Activated CD4-positive, alpha-beta memory T cell treated with anti-CD3 and anti-CD28 coated beads for 36 hours (primary cell): ENCODE measurements around the gene MRGPRX3. TPM values are rescaled to one million over a fixed set of nuclear protein-coding genes. Genes with fewer than 3 reads are reported as not detected.
"Not testable (repeated sequence)": the region's sequence is repeated elsewhere in the genome, so short reads cannot be mapped to it uniquely, and the experiment has no call there.

Experiments used
- CTCF ChIA-PET: fragments of 350-600 bp; sonication (Branson Sonifier 250); formaldehyde crosslinking; loops from one replicate; lab custom pipeline; 2021; ENCODE audit warnings: antibody characterized with exemption, inconsistent platforms; lab: Charles Lee
- POLR2A ChIA-PET: fragments of 350-600 bp; sonication (Branson Sonifier 250); formaldehyde crosslinking; loops from one replicate; lab custom pipeline; 2021; ENCODE audit warnings: antibody characterized with exemption; lab: Charles Lee
- DNase-seq: peaks from one replicate; pipeline ENCODE4 v3.0.0-alpha.2; 2020
- H3K27ac Mint-ChIP-seq: one replicate; pipeline ENCODE4 v1.8.0; 2021; ENCODE audit warnings: mixed read lengths
- H3K27me3 Mint-ChIP-seq: one replicate; pipeline ENCODE4 v1.8.0; 2021; ENCODE audit warnings: mixed read lengths
- H3K36me3 Mint-ChIP-seq: one replicate; pipeline ENCODE4 v1.8.0; 2021; ENCODE audit warnings: mixed read lengths
- H3K4me1 Mint-ChIP-seq: one replicate; pipeline ENCODE4 v1.8.0; 2021; ENCODE audit warnings: low read depth, mixed read lengths
- H3K4me3 Mint-ChIP-seq: one replicate; pipeline ENCODE4 v1.8.0; 2021; ENCODE audit warnings: mild to moderate bottlenecking, mixed read lengths
- H3K9me3 Mint-ChIP-seq: one replicate; pipeline ENCODE4 v1.8.0; 2021; ENCODE audit warnings: mixed read lengths
- intact Hi-C: fragments of 100-400 bp; cut with micrococcal nuclease; formaldehyde crosslinking; loops from one replicate; pipeline ENCODE4 v1.15.1; 2023
- total RNA-seq, 2 experiments: library from RNA; stranded (reverse); gene quantifications; one replicate each; pipeline ENCODE4 v1.2.3, GENCODE V29; 2021

Gene MRGPRX3
- total RNA-seq, 2 experiments from 2014 or later, result not detected

DNA sequence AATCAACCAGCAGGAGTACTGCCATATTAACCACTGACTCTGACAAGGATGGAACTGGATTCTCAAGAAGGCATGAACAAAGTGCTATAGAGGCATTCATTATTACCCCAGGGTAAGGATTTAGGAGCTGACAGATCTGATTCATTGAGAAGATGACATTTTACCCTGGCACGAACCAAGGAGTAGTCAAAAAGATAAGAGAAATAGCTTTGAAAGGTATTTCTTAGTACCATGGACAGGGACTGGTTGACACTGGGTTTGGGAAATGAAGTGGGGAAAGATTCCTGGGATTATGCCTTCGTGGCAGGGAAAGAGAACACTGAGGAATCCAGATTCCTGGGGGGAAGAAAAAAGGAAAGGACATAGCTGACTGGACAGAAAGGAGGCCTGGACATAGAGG is 21.4 kb upstream of the MRGPRX3 start:
- ChIA-PET POLR2A (no interaction called here), CTCF (interaction anchor here (1.2 to 1.8 kb wide), 3 partner anchors 93 to 611 kb away, joined by 3 to 7 read pairs (median 4); no protein-coding TSS in a partner anchor)
- H3K27ac Mint-ChIP-seq, result no peak overlapping the region

DNA sequence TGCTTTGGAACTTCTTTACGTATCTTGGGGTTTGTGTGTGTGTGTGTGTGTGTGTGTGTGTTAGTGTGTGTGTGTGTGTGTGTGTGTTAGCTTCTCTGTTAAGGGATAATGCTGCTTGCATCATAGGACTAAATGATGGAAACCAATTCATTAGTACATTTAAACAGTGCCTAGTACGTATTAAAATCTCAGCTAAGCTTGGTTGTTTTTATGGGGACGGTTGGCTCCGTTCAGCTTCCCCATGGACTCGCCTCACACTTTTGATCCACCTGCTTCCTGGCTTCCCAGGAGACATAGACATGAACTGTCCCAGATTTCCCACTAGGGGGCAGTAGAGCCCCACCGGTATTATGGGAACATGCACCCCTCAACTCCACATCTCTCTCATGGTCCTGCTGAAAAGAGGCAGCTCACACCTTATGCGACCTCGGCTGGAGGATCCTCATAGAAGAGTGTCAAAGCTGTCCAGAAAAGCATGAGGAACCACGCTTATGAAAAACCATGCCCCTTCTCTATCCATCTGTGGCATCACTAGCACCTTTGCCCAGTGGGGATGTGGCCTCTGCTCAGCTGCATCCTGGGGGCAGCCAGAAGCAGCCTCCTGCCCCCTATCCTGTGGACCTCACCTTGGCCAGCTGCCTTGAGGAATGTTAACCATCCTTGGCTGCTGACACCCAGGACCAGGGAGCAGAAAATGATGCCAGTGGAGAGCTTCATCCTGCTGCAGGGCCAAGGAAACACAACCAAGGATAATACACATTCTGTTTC is 16.8 kb upstream of the MRGPRX3 start:
- ChIA-PET POLR2A (interaction anchor here (0.5 kb wide), 1 partner anchor 11 kb away, joined by 3 read pairs; no protein-coding TSS in a partner anchor), CTCF (interaction anchor here (0.5 to 2.7 kb wide), 56 partner anchors 8 to 810 kb away, joined by 3 to 36 read pairs (median 4); partner anchors contain the start of genes IGSF22, SAAL1 and SPTY2D1)
- no peaks in the 10 kb centered on the region for H3K4me1 Mint-ChIP-seq
- H3K27ac Mint-ChIP-seq, result no peak overlapping the region
- no peaks in the 10 kb centered on the region for H3K36me3 Mint-ChIP-seq
- H3K9me3 Mint-ChIP-seq, result no peaks in the 10 kb centered on the region
- intact Hi-C loops, result loop anchor here (1.0 to 10.0 kb wide), 5 partner anchors 89 to 687 kb away; no protein-coding TSS in a partner anchor
- peaks cover 10% of the 10 kb centered on the region for H3K27me3 Mint-ChIP-seq
- no peak overlapping the region for H3K4me3 Mint-ChIP-seq
- DNase-seq, result peak; percentile 70

More for the DNA sequence above, 21.4 kb upstream of the MRGPRX3 start:
- peaks cover 12% of the 10 kb centered on the region for H3K27me3 Mint-ChIP-seq
- no peaks in the 10 kb centered on the region for H3K36me3 Mint-ChIP-seq
- H3K4me3 Mint-ChIP-seq, result no peak overlapping the region
- DNase-seq, result no peak
- H3K4me1 Mint-ChIP-seq, result peaks cover 8% of the 10 kb centered on the region
- intact Hi-C loops, result loop anchor here (10.0 kb wide), 1 partner anchor 94 kb away; no protein-coding TSS in a partner anchor
- no peaks in the 10 kb centered on the region for H3K9me3 Mint-ChIP-seq

GRCh38 chr11:18121331-18121828 is 11.0 kb upstream of the MRGPRX3 start:
- H3K27ac Mint-ChIP-seq, H3K4me1 Mint-ChIP-seq, H3K36me3 Mint-ChIP-seq, CTCF ChIA-PET, H3K4me3 Mint-ChIP-seq, DNase-seq, intact Hi-C loops, H3K27me3 Mint-ChIP-seq, POLR2A ChIA-PET, H3K9me3 Mint-ChIP-seq: not testable (repeated sequence)

- H3K27ac Mint-ChIP-seq, H3K9me3 Mint-ChIP-seq, H3K4me1 Mint-ChIP-seq, CTCF ChIA-PET, H3K36me3 Mint-ChIP-seq, POLR2A ChIA-PET, DNase-seq, intact Hi-C loops, H3K4me3 Mint-ChIP-seq: not testable (repeated sequence)
- H3K27me3 Mint-ChIP-seq, result peaks cover 24% of the 10 kb centered on the region
Observed at GRCh38 chr11:18131115-18131514, 1.3 kb upstream of the MRGPRX3 start.

- ChIA-PET POLR2A (interaction anchor here (0.7 kb wide), 1 partner anchor 383 kb away, joined by 5 read pairs; no protein-coding TSS in a partner anchor), CTCF (no interaction called here)
- Mint-ChIP-seq H3K27me3 (peaks cover 7% of the 10 kb centered on the region), H3K9me3 (no peaks in the 10 kb centered on the region), H3K4me1 (no peaks in the 10 kb centered on the region), H3K27ac (no peak overlapping the region), H3K36me3 (no peaks in the 10 kb centered on the region), H3K4me3 (no peak overlapping the region)
- intact Hi-C loops, result no loop called here
- DNase-seq, result no peak
Observed at GRCh38 chr11:18135308-18135707, 2.9 kb downstream of the MRGPRX3 start.

DNA sequence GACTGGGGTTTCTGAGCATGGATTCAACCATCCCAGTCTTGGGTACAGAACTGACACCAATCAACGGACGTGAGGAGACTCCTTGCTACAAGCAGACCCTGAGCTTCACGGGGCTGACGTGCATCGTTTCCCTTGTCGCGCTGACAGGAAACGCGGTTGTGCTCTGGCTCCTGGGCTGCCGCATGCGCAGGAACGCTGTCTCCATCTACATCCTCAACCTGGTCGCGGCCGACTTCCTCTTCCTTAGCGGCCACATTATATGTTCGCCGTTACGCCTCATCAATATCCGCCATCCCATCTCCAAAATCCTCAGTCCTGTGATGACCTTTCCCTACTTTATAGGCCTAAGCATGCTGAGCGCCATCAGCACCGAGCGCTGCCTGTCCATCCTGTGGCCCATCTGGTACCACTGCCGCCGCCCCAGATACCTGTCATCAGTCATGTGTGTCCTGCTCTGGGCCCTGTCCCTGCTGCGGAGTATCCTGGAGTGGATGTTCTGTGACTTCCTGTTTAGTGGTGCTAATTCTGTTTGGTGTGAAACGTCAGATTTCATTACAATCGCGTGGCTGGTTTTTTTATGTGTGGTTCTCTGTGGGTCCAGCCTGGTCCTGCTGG is 4.9 kb downstream of the MRGPRX3 start:
- Mint-ChIP-seq H3K4me1 (no peaks in the 10 kb centered on the region), H3K36me3 (no peaks in the 10 kb centered on the region), H3K9me3 (no peaks in the 10 kb centered on the region), H3K27me3 (peaks cover 13% of the 10 kb centered on the region), H3K4me3 (no peak overlapping the region), H3K27ac (no peak overlapping the region)
- CTCF ChIA-PET, result no interaction called here
- POLR2A ChIA-PET, result no interaction called here
- DNase-seq, result no peak
- intact Hi-C loops, result no loop called here

- H3K4me1 Mint-ChIP-seq, result no peaks in the 10 kb centered on the region
- H3K27ac Mint-ChIP-seq, result no peak overlapping the region
Observed at GRCh38 chr11:18140145-18140544, 7.8 kb downstream of the MRGPRX3 start.

GRCh38 chr11:18144243-18144642 is 11.9 kb downstream of the MRGPRX3 start:
- Mint-ChIP-seq H3K4me1 (peaks cover 6% of the 10 kb centered on the region), H3K36me3 (no peaks in the 10 kb centered on the region), H3K9me3 (no peaks in the 10 kb centered on the region), H3K27me3 (peaks cover 33% of the 10 kb centered on the region), H3K4me3 (no peak overlapping the region), H3K27ac (no peak overlapping the region)
- no peak for DNase-seq
- POLR2A ChIA-PET, result no interaction called here
- intact Hi-C loops, result no loop called here
- CTCF ChIA-PET, result interaction anchor here (0.6 kb wide), 1 partner anchor 214 kb away, joined by 3 read pairs; no protein-coding TSS in a partner anchor

More at GRCh38 chr11:18140145-18140544, 7.8 kb downstream of the MRGPRX3 start:
- Mint-ChIP-seq H3K36me3 (no peaks in the 10 kb centered on the region), H3K27me3 (peaks cover 23% of the 10 kb centered on the region), H3K9me3 (no peaks in the 10 kb centered on the region), H3K4me3 (no peak overlapping the region)
- ChIA-PET POLR2A (no interaction called here), CTCF (no interaction called here)
- intact Hi-C loops, result no loop called here
- DNase-seq, result no peak

- CTCF ChIA-PET, result interaction anchor here (0.6 to 1.7 kb wide), 3 partner anchors 11 to 213 kb away, joined by 3 to 5 read pairs (median 4); no protein-coding TSS in a partner anchor
Observed at GRCh38 chr11:18145025-18145424, 12.7 kb downstream of the MRGPRX3 start.

GRCh38 chr11:18145837-18146236 is 13.5 kb downstream of the MRGPRX3 start:
- intact Hi-C loops, result no loop called here
- Mint-ChIP-seq H3K27ac (no peak overlapping the region), H3K4me3 (no peak overlapping the region), H3K27me3 (peaks cover 31% of the 10 kb centered on the region), H3K36me3 (no peaks in the 10 kb centered on the region), H3K4me1 (peaks cover 6% of the 10 kb centered on the region), H3K9me3 (no peaks in the 10 kb centered on the region)
- no peak for DNase-seq
- POLR2A ChIA-PET, result no interaction called here
- CTCF ChIA-PET, result interaction anchor here (1.1 to 1.7 kb wide), 2 partner anchors 10 to 98 kb away, joined by 4 to 5 read pairs; no protein-coding TSS in a partner anchor

More at GRCh38 chr11:18145025-18145424, 12.7 kb downstream of the MRGPRX3 start:
- Mint-ChIP-seq H3K27me3 (peaks cover 33% of the 10 kb centered on the region), H3K4me1 (peaks cover 6% of the 10 kb centered on the region), H3K4me3 (no peak overlapping the region), H3K27ac (no peak overlapping the region), H3K36me3 (no peaks in the 10 kb centered on the region), H3K9me3 (no peaks in the 10 kb centered on the region)
- no peak for DNase-seq
- intact Hi-C loops, result no loop called here
- POLR2A ChIA-PET, result no interaction called here

DNA sequence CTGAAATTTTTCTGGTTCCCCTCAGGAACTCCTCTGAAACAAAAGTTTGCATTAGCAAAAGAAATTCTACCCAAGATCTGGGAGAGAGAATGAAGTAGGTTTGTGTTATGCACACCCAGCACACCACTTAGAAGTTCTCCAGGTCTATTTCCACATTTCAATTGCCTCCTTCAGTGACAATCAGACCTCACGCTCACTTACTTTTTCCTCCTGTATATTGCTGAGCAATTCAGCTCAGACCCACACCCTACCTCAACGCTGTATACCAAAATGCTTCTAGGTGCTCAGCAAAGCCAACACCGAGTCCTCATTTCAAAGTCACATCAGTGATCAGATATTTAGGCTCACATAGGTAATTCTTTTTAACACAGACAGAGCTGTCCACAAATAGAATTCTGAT is 19.2 kb downstream of the MRGPRX3 start:
- DNase-seq, result no peak
- Mint-ChIP-seq H3K4me3 (no peak overlapping the region), H3K27ac (no peak overlapping the region), H3K9me3 (no peaks in the 10 kb centered on the region), H3K27me3 (peaks cover 22% of the 10 kb centered on the region), H3K36me3 (no peaks in the 10 kb centered on the region), H3K4me1 (no peaks in the 10 kb centered on the region)
- CTCF ChIA-PET, result no interaction called here
- POLR2A ChIA-PET, result no interaction called here
- intact Hi-C loops, result no loop called here

DNA sequence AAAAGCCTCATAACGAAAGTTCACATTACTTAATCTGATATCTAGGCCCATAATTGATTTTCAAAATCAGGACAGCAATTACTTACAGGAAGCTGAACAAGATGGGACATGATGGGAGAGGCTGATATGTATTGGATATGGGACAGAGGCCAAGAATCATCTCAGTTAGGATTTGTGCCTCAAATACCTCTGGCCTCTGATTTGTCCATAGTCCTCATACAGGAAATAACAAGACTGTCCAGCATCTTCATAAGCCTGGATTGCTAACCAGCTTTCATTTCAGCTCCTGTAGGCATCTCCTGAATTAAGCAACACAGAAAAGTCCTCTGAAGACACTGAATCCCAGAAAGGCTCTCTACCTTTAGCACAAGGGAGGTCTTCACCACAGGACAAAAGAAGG is 36.0 kb downstream of the MRGPRX3 start:
- intact Hi-C loops, result no loop called here
- H3K36me3 Mint-ChIP-seq, result no peaks in the 10 kb centered on the region
- H3K4me3 Mint-ChIP-seq, result no peak overlapping the region
- H3K27ac Mint-ChIP-seq, result no peak overlapping the region
- no peaks in the 10 kb centered on the region for H3K4me1 Mint-ChIP-seq
- DNase-seq, result no peak
- H3K27me3 Mint-ChIP-seq, result peaks cover 10% of the 10 kb centered on the region
- CTCF ChIA-PET, result no interaction called here
- H3K9me3 Mint-ChIP-seq, result peaks cover 5% of the 10 kb centered on the region
- POLR2A ChIA-PET, result no interaction called here
